EL (cell line): ENCODE results near the gene KMT2A.

ENCODE experiments used
- DNase-seq: peaks from one replicate; pipeline ENCODE4 v3.0.0-alpha.2; 2016

KMT2A gene

DNA sequence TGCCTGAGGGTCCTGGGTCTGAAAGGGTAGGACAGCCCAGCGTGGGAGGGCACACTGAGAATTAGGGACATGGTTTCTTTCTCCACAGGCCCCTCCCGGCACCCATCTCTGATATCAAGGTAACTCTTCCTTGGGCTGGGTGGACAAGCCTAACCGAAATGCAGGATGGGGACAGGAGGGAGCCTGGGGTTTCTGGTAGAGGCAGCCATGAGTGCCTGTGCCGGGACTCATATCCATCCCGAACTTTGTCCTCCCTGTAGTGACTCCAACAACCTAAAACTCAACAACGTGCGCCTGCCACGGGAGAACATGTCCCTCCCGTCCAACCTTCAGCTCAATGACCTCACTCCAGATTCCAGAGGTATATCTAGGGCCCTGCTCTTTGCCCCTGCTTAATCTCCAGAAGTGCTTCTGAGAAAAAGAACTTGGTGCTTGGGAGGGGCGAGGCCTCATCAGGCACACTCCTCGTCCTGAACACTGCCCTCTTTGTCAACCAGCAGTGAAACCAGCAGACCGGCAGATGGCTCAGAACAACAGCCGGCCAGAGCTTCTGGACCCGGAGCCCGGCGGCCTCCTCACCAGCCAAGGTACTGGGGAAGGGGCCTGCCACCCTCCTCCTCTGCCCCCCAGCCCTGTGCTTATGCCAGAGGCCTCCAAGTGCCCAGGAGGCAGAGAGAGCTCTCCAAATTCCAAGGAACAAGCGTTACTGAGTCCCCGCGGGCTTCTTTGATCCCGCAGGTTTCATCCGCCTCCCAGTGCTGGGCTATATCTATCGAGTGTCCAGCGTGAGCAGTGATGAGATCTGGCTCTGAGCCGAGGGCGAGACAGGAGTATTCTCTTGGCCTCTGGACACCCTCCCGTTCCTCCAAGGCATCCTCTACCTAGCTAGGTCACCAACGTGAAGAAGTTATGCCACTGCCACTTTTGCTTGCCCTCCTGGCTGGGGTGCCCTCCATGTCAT, 97.8 kb downstream of the KMT2A start:
- no peak for DNase-seq

- DNase-seq, result no peak
These were observed 99.0 kb downstream of the KMT2A start for GRCh38 chr11:118535261-118535660.

DNA sequence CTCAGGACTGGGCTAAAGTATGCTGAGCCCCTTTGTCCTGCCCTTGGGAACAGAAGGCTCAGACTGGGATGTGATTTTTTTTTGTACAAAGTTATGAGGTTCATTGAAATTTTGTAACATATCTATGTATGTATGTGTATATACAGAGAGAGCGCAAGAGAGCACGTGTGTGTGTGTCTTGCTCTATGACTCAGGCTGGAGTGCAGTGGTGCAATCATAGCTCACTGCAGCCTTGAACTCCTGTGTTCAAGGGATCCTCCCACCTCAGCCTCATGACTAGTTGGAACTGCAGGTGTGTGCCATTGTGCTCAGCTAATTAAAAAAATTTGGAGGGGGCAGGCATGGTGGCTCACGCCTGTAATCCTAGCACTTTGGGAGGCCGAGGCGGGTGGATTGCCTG, 100.4 kb downstream of the KMT2A start:
- peak; percentile 19 for DNase-seq

GRCh38 chr11:118537409-118537980, 101.2 kb downstream of the KMT2A start:
- peak; percentile 16 for DNase-seq

DNA sequence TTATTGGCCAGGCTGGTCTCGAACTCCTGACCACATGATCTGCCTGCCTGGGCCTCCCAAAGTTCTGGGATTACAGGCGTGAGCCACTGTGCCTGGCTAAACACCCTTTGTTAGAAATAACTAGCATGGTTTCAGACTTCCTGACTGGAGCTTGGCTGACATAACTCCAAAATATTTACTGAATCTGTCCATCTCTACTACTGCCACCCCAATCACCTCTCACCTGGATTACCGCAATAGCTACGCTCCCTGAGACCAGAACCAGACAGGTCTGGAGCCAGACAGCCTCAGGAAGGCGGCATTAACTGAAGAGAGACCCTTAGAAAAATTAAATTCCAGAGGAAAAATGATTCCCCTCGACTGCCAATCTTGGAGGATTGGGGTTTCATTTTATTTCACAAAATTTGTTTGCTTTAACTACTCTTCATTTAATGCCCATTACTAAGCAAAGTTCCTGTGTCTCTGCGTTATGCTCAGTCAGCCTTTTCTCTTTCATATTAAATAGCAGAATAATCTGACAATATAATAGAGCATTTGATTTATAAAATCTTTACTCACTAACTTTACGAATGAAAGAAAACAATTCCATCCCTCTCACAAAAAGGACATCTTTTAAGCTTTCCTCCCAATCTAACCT, 107.8 kb downstream of the KMT2A start:
- no peak for DNase-seq

GRCh38 chr11:118544647-118545010, 108.3 kb downstream of the KMT2A start:
- no peak for DNase-seq

- DNase-seq, result no peak
These were observed 109.2 kb downstream of the KMT2A start for GRCh38 chr11:118545533-118545932.

DNA sequence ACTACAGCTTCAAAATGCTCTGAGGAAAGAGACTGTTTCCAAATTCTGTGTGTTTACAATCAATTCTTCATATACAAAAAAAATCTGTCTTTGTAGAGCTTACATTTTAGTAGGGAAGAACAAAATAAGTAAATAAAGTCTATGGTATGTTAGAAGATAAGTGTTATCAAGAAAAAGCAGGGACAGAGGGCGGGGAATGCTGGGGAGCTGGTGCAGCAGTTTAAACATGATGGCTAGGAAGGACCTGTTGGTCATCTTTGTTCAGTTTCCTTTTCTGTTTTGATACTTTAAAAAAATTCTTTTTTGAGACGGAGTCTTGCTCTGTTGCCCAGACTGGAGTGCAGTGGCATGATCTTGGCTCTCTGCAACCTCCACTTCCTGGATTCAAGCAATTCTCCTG, 110.8 kb downstream of the KMT2A start:
- DNase-seq, result no peak

- no peak for DNase-seq
These were observed 116.0 kb downstream of the KMT2A start for GRCh38 chr11:118552341-118552740.

DNA sequence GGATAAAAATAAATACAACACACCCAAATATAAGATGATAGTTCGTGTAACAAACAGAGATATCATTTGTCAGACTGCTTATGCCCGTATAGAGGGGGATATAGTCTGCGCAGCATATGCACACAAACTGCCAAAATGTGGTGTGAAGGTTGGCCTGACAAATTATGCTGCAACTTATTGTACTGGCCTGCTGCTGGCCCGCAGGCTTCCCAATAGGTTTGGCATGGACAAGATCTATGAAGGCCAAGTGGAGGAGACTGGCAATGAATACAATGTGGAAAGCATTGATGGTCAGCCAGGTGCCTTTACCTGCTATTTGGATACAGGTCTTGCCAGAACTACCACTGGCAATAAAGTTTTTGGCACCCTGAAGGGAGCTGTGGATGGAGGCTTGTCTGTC, 124.5 kb downstream of the KMT2A start:
- DNase-seq, result no peak

DNA sequence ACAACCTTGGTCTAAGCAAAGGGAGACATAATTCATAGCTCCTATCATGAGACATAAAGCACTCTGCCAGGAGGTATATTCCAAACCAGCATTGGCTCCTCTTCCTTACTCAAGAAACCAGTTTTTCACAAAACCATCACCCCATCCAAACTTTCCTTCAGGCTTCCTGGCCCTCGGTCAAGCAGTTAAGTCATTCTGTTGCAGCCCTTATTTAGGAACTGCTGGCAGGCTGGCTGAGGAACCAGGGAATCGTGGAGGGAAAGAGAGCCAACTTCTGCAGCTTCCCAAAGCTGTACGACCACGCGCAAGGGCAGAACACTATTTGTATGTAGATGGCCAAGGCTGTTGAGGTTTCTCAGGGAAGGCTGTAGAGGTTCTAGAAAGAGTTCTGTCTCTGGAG, 128.8 kb downstream of the KMT2A start:
- DNase-seq, result peak; percentile 6

- DNase-seq, result no peak
These were observed 133.4 kb downstream of the KMT2A start for GRCh38 chr11:118569670-118570069.

- no peak for DNase-seq
These were observed 134.5 kb downstream of the KMT2A start for GRCh38 chr11:118570787-118571186.

DNA sequence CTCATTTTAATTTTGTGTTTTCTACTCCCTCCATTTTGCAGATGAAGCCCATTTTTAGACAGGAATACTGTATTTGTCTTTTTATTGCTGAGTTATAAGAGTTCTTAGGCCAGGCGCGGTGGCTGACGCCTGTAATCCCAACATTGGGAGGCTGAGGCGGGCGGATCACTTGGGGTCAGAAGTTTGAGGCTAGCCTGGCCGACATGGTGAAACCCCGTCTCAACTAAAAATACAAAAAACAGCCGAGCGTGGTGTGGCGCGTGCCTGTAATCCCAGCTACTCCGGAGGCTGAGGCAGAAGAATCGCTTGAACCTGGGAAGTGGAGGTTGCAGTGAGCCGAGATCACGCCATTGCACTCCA, 135.4 kb downstream of the KMT2A start:
- DNase-seq, result peak; percentile 16

- peak; percentile 82 for DNase-seq
These were observed 136.0 kb downstream of the KMT2A start, which contains the start of gene ARCN1 for GRCh38 chr11:118572061-118572980. Gene ARCN1, plus strand, starts transcription at chr11:118572409. Its CDS starts 139 bp downstream, at chr11:118572548.

GRCh38 chr11:118572981-118573550, 136.8 kb downstream of the KMT2A start:
- peak; percentile 55 for DNase-seq

DNA sequence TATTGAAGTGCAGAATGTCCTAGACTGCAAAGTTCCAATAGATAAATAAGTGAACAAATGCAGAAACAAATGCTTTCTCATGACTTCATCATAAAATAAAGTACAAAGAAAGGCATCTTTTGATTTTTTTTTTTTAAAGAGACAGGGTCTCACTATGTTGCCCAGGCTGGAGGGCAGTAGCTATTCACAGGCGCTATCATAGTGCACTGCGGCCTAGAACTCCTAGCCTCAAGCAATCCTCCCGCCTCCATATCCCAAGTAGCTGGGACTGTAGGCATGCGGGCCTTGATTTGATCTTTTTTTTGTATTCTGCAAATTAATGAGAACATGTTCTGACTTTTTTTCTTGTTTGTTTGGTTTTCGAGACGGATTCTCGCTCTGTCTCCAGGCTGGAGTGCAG, 138.3 kb downstream of the KMT2A start:
- DNase-seq, result peak; percentile 13
